Effector CD4-positive, alpha-beta T cell (primary cell): Measurements from ENCODE around the gene RPS6KA4.

Experiments used
- DNase-seq: peaks from one replicate; pipeline ENCODE4 v3.0.0-alpha.2; 2020

The RPS6KA4 gene

DNA sequence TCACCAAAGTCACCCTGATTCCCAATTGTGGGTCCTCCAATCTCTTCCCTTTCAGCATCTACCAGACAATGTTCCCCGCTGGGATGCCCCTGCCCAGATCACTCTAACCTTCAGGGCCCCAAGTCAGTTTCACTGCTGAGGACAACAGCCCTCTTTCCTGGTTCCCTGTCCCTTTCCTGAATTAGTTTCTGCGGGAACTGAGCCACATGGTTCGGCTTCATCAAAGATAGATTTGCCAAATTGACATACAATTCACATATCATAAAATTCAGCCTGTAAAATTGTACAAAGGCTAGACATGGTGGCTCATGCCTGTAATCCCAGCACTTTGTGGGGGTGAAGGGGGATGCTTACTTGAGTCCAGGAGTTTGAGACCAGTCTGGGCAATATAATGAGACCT is 31.0 kb upstream of the RPS6KA4 start:
- no peak for DNase-seq

DNA sequence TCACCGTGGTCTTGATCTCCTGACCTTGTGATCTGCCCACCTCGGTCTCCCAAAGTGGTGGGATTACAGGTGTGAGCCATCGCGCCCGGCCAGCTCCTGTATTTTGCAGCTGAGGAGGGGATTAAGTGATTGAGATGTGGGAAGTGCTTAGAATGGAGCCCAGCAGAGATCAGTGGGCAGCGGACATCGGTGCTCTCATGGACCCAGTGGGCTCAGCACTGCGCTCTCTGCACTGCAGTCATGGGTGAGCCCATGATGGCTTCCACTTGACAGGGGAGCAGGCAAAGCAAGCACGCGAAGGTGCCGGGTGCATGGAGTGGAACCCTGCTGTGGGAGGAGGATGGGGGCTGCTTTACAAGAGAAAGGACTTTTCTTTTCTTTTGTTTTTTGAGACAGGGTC is 28.1 kb upstream of the RPS6KA4 start:
- no peak for DNase-seq

DNA sequence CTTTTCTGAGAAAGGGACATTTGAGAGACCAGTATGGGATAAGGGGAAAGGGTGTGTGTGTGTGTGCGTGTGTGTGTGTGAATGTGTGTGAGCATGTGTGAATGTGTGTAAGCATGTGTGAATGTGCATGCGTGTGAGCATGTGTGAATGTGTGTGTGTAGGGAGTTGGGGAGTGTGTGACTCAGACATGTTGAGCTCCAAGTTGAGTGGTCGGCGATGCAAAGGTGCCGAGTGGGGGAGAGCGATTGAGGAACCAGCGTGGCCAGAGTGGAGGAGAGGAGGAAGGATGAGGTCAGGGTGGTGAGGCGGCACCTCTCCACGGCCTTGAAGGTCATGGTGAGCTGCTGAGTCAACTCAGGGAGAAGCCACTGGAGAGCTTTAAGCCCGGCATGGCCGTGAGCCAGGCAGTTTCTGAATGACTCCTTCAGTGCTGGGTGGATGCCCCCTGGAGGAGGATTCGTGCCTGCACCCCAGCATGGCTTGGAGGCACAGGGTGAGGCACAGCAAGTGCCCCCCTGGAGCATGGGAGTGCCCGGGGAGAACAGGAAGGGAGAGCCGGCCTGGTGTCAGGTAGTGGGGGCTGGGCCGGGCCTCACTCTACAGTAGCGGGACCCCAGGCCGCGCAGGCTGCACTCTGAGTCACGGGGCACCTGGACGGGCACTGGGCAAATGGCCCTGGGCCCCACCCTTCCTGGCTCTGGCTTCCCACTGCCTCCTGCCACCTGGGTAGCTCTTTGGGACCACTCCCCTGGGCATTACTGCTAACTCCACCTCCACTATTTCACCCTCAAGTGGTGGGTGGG is 27.2 kb upstream of the RPS6KA4 start:
- peak; percentile 47 for DNase-seq

DNA sequence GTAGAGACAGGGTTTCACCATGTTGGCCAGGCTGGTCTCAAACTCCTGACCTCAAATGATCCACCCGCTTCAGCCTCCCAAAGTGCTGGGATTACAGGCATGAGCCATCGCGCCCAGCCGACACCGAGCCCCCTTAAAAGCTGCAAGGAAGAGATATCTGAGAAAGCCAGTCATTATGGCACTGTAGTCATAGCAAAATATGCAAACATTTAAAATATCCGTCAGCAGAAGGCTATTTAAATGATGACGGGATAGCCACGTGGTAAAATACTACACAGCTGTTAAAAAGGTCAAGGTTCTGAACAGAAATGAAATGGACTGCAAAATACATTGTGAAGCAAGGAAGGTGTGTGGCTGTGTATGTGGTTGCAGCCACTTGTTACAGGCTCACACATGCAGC is 25.4 kb upstream of the RPS6KA4 start:
- DNase-seq, result no peak

DNA sequence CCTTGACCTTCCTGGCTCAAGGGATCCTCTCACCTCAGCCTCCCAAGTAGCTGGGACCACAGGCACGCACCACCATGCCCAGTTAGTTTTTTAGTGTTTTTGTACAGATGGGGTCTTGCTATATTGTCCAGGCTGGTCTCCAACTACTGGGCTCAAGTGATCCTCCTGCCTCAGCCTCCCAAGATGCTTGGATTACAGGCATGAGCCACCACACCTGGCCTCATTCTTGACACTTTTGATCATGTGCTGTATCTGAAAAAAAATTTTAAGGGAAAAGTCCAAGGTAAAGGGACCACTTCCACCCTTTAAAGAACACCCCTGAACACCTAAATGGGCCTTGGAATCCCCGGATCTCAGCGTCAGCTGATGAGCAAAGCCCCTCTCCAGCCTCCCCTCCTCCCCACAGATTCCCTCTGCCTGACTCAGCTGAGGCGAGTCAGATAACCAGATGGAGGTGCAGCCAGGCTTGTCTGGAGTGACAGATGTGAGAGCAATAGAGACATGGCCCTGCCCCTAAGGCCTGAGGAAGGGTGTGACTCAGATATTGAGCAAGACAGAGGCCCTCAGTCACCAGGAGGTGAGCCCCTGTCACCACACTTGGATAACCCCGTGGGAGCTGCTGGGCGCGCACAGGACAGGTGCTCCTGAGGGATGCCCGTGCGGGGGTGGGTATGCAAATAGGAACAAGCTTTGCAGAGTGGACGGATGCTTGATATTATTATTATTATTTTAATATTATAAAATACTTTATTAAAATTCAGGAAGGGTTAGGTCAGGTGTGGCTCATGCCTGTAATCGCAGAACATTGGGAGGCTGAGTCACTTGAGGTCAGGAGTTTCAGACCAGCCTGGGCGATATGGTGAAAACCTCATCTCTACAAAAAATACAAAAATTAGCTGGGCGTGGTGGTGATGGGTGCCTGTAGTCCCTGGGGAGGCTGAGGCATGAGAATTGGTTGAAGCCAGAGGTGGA is 23.9 kb upstream of the RPS6KA4 start:
- DNase-seq, result no peak

DNA sequence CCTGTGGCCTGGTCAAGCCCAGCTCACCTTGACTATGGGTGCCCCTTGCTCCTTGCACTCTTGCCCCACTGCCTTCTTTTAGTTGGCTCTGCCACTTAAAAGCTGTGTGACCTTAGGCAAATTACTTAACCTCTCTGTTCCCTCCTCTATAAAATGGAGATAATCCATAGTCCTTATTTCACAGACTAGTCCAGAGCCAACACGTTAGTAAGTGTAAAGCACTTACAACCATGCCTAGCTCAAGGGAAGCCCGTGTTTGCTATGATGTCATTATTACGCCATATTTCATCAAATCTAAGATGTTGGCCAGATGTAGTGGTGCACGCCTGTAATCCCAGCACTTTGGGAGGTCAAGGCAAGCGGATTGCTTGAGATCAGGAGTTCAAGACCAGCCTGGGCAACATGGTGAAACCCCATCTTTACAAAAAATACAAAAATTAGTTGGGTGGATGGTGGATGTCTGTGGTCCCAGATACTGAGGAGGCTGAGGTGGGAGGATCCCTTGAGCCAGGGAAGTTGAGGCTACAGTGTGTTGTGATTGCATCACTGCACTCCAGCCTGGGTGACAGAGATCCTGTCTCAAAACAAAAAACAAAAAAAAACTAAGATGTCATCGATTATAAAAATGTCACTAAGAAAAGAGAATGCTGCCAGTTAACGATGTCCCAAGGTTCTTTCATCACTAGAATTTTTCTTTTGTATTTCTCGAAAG is 21.3 kb upstream of the RPS6KA4 start:
- no peak for DNase-seq

DNA sequence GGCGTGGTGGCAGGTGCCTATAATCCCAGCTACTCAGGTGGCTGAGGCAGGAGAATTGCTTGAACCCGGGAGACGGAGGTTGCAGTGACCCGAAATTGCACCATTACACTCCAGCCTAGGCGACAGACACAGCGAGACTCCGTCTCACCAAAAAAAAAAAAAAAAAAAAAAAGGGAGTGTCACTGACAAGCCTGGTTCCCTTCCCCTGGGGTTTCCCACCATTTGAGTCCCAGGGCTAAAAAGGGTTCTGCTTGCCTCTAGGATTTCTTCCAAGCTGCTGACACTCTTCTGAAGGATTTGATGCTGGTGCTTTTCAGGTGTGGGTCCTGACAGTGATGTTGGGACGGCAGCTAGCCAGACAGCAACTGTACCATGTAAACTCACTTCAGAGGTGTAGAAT is 20.2 kb upstream of the RPS6KA4 start:
- no peak for DNase-seq

DNA sequence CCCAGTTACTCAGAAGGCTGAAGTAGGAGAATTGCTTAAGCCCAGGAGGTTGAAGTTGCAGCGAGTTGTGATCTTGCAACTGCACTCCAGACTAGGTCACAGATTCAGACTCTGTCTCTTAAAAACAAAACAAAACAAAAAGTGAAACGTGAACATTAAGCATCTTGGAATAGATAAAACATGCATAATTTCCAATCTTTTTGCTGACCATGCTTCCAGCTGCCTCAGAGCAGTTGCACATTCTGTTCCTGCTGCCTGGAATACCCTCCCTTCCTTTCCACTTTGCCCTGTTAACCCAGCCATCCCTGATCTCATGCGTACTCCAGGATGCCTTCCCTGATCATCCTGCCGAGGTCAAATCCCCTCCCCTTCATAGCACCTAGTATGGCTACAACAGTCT is 19.7 kb upstream of the RPS6KA4 start:
- DNase-seq, result no peak

DNA sequence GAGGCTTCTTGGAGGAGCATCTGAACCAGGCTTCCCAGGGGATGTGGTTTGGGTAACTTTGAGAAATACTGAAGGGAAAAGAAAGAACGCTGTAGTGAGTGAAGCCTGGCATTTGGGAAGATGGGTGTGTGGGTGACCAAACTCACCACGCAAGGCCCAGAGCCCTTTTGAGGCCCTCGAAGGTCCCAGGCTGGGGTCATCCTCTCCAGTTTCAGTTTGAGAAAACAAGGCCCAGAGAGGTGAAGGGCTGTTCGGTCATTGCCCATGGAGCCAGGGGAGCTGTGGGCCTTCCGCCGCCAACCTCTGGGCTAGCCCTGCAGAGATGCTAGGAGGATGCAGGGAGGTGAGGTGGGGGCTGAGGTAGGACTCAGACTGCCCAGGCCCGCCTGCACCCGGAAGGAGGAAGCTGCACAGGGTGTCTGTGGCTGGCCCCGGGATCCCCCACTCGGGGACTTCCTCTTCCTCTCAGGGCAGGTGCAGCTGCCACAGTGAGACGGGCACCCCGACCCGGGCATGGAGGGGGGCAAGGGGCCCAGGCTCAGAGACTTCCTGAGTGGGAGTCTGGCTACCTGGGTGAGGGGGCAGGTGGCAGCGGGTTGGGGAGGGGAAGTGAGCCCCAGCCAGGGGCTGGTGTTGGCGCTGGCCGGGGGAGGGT is 19.1 kb upstream of the RPS6KA4 start, which contains the start of gene CCDC88B:
TSS of gene CCDC88B (plus strand) at position 451 of the 655 bp plus-strand sequence. CDS start at position 514, 63 bp downstream.
- peak; percentile 83 for DNase-seq

DNA sequence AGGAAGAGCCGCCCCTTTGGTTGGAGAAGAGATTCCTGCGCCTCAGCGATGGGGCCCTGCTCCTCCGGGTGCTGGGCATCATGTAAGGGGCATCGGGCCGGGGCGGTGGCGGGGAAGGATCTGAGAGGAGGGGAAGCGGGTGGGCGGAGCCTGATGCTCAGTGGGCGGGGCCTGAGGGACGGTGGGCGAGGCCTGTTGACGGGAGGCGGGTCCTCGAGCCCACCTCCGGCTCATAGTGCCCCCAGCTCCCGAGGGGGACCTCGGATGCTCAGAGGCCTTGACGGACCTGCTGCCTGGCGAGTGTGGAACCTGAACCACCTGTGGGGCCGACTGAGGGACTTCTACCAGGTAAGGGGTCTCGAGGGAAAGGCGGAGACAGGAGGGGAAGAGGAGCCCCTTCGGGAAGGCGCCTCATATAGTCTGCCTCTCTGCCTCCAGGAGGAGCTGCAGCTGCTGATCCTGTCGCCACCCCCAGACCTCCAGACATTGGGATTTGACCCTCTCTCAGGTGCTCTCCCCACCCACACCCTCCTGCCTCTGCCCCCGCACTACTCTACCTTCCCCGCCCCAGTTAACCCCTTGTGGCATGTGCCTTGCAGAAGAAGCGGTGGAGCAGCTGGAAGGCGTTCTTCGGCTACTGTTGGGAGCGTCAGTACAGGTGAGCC is 18.2 kb upstream of the RPS6KA4 start:
- DNase-seq, result peak; percentile 62

DNA sequence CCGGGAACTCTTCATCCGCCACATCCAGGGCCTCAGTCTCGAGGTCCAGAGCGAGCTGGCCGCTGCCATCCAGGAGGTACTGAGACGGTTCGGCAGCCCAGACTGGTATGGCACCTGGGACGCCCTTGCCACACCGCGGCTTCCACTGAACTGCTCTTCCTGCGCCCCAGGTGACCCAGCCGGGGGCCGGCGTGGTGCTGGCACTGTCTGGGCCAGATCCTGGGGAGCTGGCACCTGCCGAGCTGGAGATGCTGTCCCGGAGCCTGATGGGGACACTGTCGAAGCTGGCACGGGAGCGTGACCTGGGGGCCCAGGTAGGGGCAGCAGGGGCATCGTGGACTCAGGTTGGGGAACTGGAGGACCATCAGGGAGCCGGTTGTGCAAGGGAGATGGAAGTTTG is 17.5 kb upstream of the RPS6KA4 start:
- DNase-seq, result no peak

DNA sequence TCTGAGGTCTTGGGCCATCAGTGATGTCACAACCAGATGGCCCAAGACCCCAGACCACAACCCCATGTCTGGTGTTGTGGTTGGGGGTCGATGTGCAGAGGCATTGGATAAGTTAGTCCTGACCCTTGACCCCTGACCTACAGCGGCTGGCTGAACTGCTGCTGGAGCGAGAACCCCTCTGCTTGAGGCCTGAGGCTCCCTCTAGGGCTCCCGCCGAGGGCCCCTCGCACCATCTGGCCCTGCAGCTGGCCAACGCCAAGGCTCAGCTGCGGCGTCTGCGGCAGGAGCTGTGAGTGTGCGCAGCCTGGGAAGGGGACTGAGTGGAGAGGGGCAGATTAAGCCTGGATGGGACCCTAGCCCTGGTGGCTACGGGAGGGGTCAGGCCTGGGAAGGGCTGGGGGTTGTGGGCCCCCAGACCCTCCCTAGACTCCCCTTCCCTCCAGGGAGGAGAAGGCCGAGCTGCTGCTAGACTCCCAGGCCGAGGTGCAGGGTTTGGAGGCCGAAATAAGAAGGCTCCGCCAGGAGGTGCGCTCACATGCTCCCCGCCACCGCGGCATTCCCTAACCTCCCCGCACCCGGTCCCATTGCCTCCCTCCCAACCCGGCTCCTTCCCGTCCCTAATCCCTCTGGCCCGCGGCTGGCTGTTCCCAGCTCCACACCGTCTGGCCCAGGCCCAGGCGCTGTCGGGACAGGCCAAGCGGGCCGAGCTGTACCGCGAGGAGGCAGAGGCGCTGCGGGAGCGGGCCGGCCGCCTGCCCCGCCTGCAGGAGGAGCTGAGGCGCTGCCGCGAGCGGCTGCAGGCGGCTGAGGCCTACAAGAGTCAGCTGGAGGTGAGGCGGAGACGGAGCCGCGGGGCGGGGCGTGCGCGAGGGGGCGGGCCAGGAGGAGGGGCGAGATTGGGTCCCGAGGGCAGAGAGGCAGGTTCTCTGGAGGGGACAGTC is 16.8 kb upstream of the RPS6KA4 start:
- DNase-seq, result peak; percentile 78

DNA sequence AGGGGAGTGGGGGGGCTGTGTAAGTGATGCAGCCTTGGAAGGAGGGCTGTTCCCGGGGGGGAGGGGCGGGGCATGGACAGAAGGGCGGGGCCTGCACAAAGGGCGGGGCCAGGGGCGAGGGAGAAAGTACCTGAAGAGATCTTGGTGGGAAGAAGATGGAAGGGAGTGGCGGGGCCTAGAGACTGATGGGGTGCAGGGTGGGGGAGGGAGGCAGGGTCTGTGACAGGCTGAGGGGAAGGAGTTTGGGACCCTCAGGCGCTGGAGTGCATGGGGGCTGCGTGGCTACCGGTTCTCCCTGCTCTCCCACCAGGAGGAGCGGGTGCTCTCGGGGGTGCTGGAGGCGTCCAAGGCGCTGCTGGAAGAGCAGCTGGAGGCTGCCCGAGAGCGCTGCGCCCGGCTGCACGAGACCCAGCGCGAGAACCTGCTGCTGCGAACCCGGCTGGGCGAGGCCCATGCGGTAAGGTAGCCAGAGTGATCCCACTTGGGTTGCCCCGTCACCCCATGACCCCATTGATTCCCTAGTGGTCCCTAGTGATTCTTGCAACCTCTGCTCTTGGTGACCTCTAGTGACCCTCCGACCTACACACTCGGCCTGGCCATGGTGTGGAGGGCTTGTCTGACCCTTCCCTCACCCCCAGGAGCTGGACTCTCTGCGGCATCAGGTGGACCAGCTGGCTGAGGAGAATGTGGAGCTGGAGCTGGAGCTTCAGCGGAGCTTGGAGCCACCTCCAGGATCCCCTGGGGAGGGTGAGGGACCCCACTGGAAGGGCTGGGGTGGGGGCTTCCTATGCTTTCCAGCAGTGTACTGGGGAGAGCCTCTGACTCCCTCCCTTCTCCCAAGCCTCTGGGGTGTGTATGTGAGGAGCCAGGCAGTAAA is 15.9 kb upstream of the RPS6KA4 start:
- DNase-seq, result no peak

DNA sequence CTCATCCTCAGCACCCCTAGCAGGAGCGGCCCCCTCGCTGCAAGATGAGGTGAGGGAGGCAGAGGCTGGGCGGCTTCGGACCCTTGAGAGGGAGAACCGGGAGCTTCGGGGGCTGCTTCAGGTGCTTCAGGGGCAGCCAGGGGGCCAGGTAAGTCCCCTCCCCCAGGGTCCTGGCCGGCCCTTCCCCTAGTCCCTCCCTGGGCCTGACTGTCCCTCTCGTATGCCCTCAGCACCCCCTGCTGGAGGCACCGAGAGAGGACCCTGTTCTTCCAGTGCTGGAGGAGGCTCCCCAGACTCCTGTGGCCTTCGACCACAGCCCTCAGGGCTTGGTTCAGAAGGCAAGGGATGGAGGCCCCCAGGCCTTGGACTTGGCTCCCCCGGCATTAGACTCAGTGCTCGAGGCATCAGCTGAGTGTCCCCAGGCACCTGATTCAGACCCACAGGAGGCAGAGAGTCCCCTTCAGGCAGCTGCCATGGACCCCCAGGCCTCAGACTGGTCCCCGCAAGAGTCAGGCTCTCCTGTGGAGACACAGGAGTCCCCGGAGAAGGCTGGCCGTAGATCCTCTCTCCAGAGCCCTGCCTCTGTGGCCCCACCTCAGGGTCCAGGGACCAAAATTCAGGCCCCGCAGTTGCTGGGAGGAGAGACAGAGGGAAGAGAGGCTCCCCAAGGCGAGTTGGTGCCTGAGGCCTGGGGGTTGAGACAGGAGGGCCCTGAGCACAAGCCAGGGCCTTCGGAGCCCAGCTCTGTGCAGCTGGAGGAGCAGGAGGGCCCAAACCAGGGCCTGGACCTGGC is 15.0 kb upstream of the RPS6KA4 start:
- no peak for DNase-seq

DNA sequence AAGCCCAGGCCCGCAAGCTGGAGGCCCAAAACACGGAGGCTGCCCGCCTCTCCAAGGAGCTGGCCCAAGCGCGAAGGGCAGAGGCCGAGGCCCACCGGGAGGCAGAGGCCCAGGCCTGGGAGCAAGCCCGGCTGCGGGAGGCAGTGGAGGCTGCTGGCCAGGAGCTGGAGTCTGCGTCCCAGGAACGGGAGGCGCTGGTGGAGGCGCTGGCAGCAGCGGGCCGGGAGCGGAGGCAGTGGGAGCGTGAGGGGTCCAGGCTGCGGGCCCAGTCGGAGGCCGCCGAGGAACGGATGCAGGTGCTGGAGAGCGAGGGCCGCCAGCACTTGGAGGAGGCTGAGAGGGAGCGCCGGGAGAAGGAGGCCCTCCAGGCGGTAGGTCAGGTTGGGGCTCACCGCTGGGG is 14.2 kb upstream of the RPS6KA4 start:
- no peak for DNase-seq

DNA sequence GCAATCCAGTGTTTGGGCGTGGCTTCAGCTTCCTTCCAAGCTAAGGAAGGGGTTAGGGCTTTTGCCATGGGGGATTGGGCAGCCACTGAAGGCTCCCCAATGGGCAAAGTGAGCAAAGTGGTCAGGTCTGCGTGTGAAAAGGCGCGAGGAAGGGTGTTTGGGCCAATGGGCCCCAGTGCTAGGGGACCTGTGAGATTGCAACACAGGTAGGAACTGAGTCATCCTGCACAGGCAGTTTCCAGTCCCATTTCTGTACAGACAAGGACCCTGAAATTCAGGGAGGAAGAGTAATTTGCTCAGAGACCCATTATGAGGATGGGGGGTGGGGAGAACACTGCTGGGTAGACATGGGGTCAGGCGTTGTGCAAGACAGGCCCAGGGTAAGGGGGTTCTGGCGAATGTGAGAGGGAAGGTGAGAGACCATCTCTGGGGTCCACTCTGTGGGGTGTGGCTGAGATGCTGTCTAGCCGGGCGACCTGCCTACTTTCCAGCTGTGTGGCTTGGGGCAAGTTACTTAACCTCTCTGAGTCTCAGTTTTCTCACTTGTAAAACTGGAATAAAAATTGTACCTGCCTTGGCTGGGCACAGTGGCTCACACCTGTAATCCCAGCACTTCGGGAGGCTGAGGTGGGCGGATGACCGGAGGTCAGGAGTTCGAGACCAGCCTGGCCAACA is 11.6 kb upstream of the RPS6KA4 start:
- no peak for DNase-seq

DNA sequence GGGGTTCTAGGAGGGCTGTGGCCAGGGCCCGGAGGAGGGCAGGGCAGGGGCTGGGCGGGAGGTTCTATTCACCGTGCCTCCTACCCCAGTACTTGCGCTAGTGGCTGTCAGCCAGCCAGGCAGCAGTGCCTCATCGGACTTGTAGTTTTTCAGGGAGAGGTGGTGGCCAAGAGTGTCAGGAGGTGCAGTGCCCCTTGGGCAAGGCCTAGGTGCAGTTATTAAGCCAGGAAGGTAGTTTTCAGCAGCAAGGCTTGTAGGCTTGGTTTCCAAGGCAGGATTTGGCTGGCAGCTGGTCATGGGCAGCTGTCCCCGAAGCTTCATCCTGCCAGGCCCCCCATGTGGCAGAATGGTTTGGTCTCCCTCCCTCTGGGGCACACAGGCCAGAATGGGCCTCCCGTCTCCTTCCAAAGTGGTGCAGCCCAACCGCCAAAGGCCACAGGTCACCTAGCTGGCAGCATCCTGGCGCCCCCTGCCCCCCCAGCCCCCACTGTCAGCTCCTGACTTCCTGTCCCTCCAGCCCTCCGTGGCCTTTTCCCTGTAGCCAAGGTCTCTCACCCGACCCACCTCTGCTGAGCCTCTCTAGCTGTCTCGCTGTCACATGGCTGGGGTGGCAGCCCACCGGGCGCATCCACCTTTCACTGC is 10.5 kb upstream of the RPS6KA4 start:
- DNase-seq, result no peak

DNA sequence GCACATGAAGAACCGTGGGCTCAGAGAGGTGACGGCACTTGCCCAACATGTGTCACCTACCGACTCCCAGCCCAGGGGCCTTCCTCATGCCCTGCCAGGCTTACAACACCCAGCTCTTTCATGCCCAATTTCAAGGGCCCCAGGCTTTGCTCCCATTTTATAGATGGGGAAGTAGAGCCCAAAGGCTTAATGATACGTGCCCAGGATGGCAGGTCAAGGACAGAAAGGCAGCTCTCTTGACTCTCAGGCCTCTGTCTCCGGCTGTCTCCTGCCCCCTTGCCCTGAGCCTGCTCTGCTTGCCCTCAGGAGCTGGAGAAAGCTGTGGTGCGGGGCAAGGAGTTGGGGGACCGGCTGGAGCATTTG is 10.0 kb upstream of the RPS6KA4 start:
- no peak for DNase-seq
